ENCODE data around the gene OR9A2. TPM values are rescaled to one million over a fixed set of nuclear protein-coding genes. Genes with fewer than 3 reads are reported as not detected.

The OR9A2 gene
- total and polyA plus RNA-seq, 4 experiments from 2014 or later, result not detected

DNA sequence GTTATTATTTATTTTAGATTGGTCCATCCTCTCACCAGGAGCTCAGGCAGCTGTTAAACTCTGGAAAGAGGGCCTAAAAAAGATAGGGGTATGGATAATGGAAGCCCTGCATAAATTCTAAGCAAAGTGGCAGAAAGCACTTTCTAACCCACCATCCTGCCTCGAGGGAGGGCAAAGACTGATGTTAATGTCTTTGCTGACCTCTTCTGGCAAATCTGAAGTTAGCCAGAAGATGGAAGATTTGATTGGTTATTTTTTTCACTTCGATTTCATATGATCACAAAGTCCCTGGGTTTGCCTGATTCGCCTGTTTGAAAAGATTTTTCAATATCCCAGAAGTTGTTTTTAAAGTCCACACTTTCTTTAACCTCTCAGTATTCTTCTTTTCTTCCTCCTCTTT, 24.8 kb downstream of the OR9A2 start:
- POLR2A ChIA-PET (ENCODE audit: partially characterized antibody), result interaction anchor here (2.0 kb wide), 1 partner anchor 191 kb away, joined by 13 read pairs; no protein-coding TSS in a partner anchor
- CTCF ChIA-PET (ENCODE audit: partially characterized antibody), result interaction anchor here (0.7 to 14.1 kb wide), 26 partner anchors 9 to 1026 kb away, joined by 3 to 291 read pairs (median 6); partner anchors contain the start of genes EPHB6 and TAS2R40
- Mint-ChIP-seq H3K36me3 (peaks cover 0 to 2% of the 10 kb centered on the region in 2 donors), H3K27me3 (peaks cover 2 to 4% of the 10 kb centered on the region in 2 donors), H3K27ac (no peak overlapping the region), H3K9me3 (peaks cover 0 to 2% (median 0%) of the 10 kb centered on the region in 8 donors), H3K4me1 (peaks cover 5 to 11% (median 7%) of the 10 kb centered on the region in 4 donors), H3K4me3 (no peak overlapping the region)
- intact Hi-C loops (cut with micrococcal nuclease), result loop anchor here (2.0 to 5.0 kb wide), 3 partner anchors 485 to 1027 kb away; no protein-coding TSS in a partner anchor
- Histone ChIP-seq H3K4me3 (ENCODE audit: low read length in 2 of 2) (no peak overlapping the region), H3K27ac (ENCODE audit: low read depth, low read length) (no peak overlapping the region), H3K36me3 (ENCODE audit: insufficient read depth, low read length) (no peaks in the 10 kb centered on the region), H3K9me3 (ENCODE audit: control insufficient read depth in 1 of 2, low read length in 2 of 2) (no peaks in the 10 kb centered on the region), H3K27me3 (ENCODE audit: insufficient read depth, low read length) (no peaks in the 10 kb centered on the region), H3K4me1 (ENCODE audit: insufficient read depth, low read length) (peaks cover 8% of the 10 kb centered on the region)
- DNase-seq, result no peak

- H3K9me3 ChIP-seq (ENCODE audit: control insufficient read depth in 1 of 2, low read length in 2 of 2), result no peaks in the 10 kb centered on the region
- ChIA-PET CTCF (ENCODE audit: partially characterized antibody) (interaction anchor here (0.9 to 14.1 kb wide), 12 partner anchors 9 to 1025 kb away, joined by 3 to 291 read pairs (median 7); partner anchors contain the start of genes EPHB6 and TAS2R40), POLR2A (ENCODE audit: partially characterized antibody) (no interaction called here)
- H3K4me1 ChIP-seq (ENCODE audit: insufficient read depth, low read length), result peaks cover 8% of the 10 kb centered on the region
- H3K36me3 Mint-ChIP-seq, result peaks cover 0 to 2% of the 10 kb centered on the region in 2 donors
- no peak overlapping the region for H3K4me3 Mint-ChIP-seq
- no peak overlapping the region for H3K27ac ChIP-seq (ENCODE audit: low read depth, low read length)
- peaks cover 2 to 4% of the 10 kb centered on the region in 2 donors for H3K27me3 Mint-ChIP-seq
- no peak overlapping the region for H3K4me3 ChIP-seq (ENCODE audit: low read length in 2 of 2)
- no peak overlapping the region for H3K27ac Mint-ChIP-seq
- no peak for DNase-seq
- intact Hi-C loops (cut with micrococcal nuclease), result loop anchor here (5.0 kb wide), 1 partner anchor 483 kb away; no protein-coding TSS in a partner anchor
- peaks cover 5 to 11% (median 7%) of the 10 kb centered on the region in 4 donors for H3K4me1 Mint-ChIP-seq
- H3K27me3 ChIP-seq (ENCODE audit: insufficient read depth, low read length), result no peaks in the 10 kb centered on the region
- peaks cover 0 to 2% (median 0%) of the 10 kb centered on the region in 8 donors for H3K9me3 Mint-ChIP-seq
- no peaks in the 10 kb centered on the region for H3K36me3 ChIP-seq (ENCODE audit: insufficient read depth, low read length)
Measured at GRCh38 chr7:143000648-143001047, 26.3 kb downstream of the OR9A2 start.

- Mint-ChIP-seq H3K27ac (no peak overlapping the region), H3K27me3 (peaks cover 2 to 4% of the 10 kb centered on the region in 2 donors), H3K36me3 (peaks cover 0 to 2% of the 10 kb centered on the region in 2 donors), H3K9me3 (peaks cover 0 to 2% (median 0%) of the 10 kb centered on the region in 8 donors), H3K4me1 (peaks cover 5 to 11% (median 7%) of the 10 kb centered on the region in 4 donors), H3K4me3 (no peak overlapping the region)
- no peak for DNase-seq
- ChIA-PET POLR2A (ENCODE audit: partially characterized antibody) (interaction anchor here (1.2 kb wide), 1 partner anchor 148 kb away, joined by 3 read pairs; no protein-coding TSS in a partner anchor), CTCF (ENCODE audit: partially characterized antibody) (interaction anchor here (0.7 to 2.9 kb wide), 5 partner anchors 8 to 396 kb away, joined by 3 to 9 read pairs (median 4); no protein-coding TSS in a partner anchor)
- Histone ChIP-seq H3K27ac (ENCODE audit: low read depth, low read length) (no peak overlapping the region), H3K9me3 (ENCODE audit: control insufficient read depth in 1 of 2, low read length in 2 of 2) (no peaks in the 10 kb centered on the region), H3K36me3 (ENCODE audit: insufficient read depth, low read length) (no peaks in the 10 kb centered on the region), H3K4me1 (ENCODE audit: insufficient read depth, low read length) (peaks cover 8% of the 10 kb centered on the region), H3K4me3 (ENCODE audit: low read length in 2 of 2) (no peak overlapping the region), H3K27me3 (ENCODE audit: insufficient read depth, low read length) (no peaks in the 10 kb centered on the region)
- intact Hi-C loops (cut with micrococcal nuclease), result loop anchor here (5.0 kb wide), 1 partner anchor 482 kb away; no protein-coding TSS in a partner anchor
Measured at GRCh38 chr7:142999793-143000192, 27.1 kb downstream of the OR9A2 start.

- H3K4me3 ChIP-seq (ENCODE audit: low read length in 2 of 2), result no peak overlapping the region
- H3K27me3 Mint-ChIP-seq, result peaks cover 2 to 4% of the 10 kb centered on the region in 2 donors
- ChIA-PET POLR2A (ENCODE audit: partially characterized antibody) (interaction anchor here (1.2 kb wide), 1 partner anchor 147 kb away, joined by 3 read pairs; no protein-coding TSS in a partner anchor), CTCF (ENCODE audit: partially characterized antibody) (interaction anchor here (1.1 to 2.9 kb wide), 4 partner anchors 9 to 395 kb away, joined by 3 to 9 read pairs (median 5); no protein-coding TSS in a partner anchor)
- intact Hi-C loops (cut with micrococcal nuclease), result no loop called here
- H3K27ac Mint-ChIP-seq, result no peak overlapping the region
- H3K4me1 Mint-ChIP-seq, result peaks cover 5 to 11% (median 7%) of the 10 kb centered on the region in 4 donors
- no peak for DNase-seq
- no peaks in the 10 kb centered on the region for H3K9me3 ChIP-seq (ENCODE audit: control insufficient read depth in 1 of 2, low read length in 2 of 2)
- H3K36me3 Mint-ChIP-seq, result peaks cover 0 to 2% of the 10 kb centered on the region in 2 donors
- H3K9me3 Mint-ChIP-seq, result peaks cover 0 to 2% (median 0%) of the 10 kb centered on the region in 8 donors
- H3K27ac ChIP-seq (ENCODE audit: low read depth, low read length), result no peak overlapping the region
- no peaks in the 10 kb centered on the region for H3K27me3 ChIP-seq (ENCODE audit: insufficient read depth, low read length)
- no peaks in the 10 kb centered on the region for H3K36me3 ChIP-seq (ENCODE audit: insufficient read depth, low read length)
- H3K4me3 Mint-ChIP-seq, result no peak overlapping the region
- peaks cover 8% of the 10 kb centered on the region for H3K4me1 ChIP-seq (ENCODE audit: insufficient read depth, low read length)
Measured at GRCh38 chr7:142998966-142999365, 28.0 kb downstream of the OR9A2 start.

DNA sequence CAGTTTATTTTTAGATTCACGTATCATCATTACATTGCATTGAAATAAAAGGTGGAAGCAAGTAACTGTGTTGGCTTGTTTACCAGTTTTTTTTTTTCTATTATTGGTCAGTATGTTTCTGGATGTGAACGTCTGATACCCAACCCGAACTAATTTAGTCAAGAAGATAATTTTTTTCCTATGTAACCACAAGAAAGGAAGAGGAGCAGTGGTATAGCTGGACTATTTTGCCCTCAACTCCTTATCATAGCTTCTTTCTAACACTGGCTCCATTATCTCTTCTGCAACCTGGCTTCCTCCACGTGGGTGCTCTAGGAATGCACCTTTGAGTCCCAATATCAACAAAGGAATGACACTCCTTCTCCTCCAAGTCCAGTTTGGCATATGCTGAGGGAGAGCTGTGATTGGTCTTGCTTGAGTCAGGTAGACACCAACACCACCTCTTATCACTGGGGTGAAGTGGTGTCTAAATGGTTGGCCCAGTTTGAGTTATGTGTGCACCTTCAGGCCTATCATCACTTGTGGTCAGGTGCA, 29.4 kb downstream of the OR9A2 start:
- Mint-ChIP-seq H3K4me3 (no peak overlapping the region), H3K9me3 (peaks cover 0 to 2% (median 0%) of the 10 kb centered on the region in 8 donors), H3K27ac (no peak overlapping the region), H3K4me1 (peaks cover 0 to 2% (median 0%) of the 10 kb centered on the region in 4 donors), H3K27me3 (peaks cover 2% of the 10 kb centered on the region in 2 donors), H3K36me3 (no peaks in the 10 kb centered on the region)
- no peak for DNase-seq
- Histone ChIP-seq H3K4me3 (ENCODE audit: low read length in 2 of 2) (no peak overlapping the region), H3K36me3 (ENCODE audit: insufficient read depth, low read length) (no peaks in the 10 kb centered on the region), H3K27ac (ENCODE audit: low read depth, low read length) (no peak overlapping the region), H3K4me1 (ENCODE audit: insufficient read depth, low read length) (no peaks in the 10 kb centered on the region), H3K27me3 (ENCODE audit: insufficient read depth, low read length) (no peaks in the 10 kb centered on the region), H3K9me3 (ENCODE audit: control insufficient read depth in 1 of 2, low read length in 2 of 2) (no peaks in the 10 kb centered on the region)
- intact Hi-C loops (cut with micrococcal nuclease), result no loop called here
- POLR2A ChIA-PET (ENCODE audit: partially characterized antibody), result no interaction called here
- CTCF ChIA-PET (ENCODE audit: partially characterized antibody), result interaction anchor here (1.3 to 2.1 kb wide), 3 partner anchors 9 to 217 kb away, joined by 3 to 8 read pairs (median 6); no protein-coding TSS in a partner anchor

DNA sequence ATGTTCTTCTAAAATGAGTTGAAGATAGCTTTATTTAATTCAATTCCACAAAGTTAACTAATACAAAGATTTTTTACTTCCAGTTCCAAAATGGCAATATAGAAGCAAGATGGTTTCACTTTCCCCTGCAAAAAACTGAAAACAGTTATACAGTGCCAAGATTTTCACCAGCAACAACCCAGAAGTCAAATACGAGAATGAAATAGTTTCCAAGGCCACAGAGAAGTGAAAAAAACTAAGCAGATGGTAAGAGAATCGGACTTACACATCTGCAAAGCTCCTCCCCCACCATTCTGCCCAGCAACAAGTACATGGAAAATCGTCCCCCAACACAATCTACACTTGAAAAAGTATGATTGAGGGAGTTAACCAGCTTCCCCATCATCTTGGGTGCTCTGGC, 34.5 kb downstream of the OR9A2 start:
- no peak overlapping the region for H3K4me3 ChIP-seq (ENCODE audit: low read length in 2 of 2)
- no peaks in the 10 kb centered on the region for H3K9me3 Mint-ChIP-seq
- ChIA-PET POLR2A (ENCODE audit: partially characterized antibody) (no interaction called here), CTCF (ENCODE audit: partially characterized antibody) (interaction anchor here (1.2 to 3.7 kb wide), 4 partner anchors 10 to 223 kb away, joined by 3 to 17 read pairs (median 12); no protein-coding TSS in a partner anchor)
- no peaks in the 10 kb centered on the region for H3K4me1 ChIP-seq (ENCODE audit: insufficient read depth, low read length)
- no peaks in the 10 kb centered on the region for H3K9me3 ChIP-seq (ENCODE audit: control insufficient read depth in 1 of 2, low read length in 2 of 2)
- H3K27me3 ChIP-seq (ENCODE audit: insufficient read depth, low read length), result no peaks in the 10 kb centered on the region
- no peaks in the 10 kb centered on the region for H3K36me3 ChIP-seq (ENCODE audit: insufficient read depth, low read length)
- H3K27ac ChIP-seq (ENCODE audit: low read depth, low read length), result no peak overlapping the region
- intact Hi-C loops (cut with micrococcal nuclease), result no loop called here
- no peaks in the 10 kb centered on the region for H3K4me1 Mint-ChIP-seq
- DNase-seq, result no peak
- no peaks in the 10 kb centered on the region for H3K36me3 Mint-ChIP-seq
- H3K27ac Mint-ChIP-seq, result no peak overlapping the region
- peak overlapping the region in 2 of 8 donors; percentile 29 to 57 for H3K4me3 Mint-ChIP-seq
- peaks cover 8 to 18% of the 10 kb centered on the region in 2 donors for H3K27me3 Mint-ChIP-seq

DNA sequence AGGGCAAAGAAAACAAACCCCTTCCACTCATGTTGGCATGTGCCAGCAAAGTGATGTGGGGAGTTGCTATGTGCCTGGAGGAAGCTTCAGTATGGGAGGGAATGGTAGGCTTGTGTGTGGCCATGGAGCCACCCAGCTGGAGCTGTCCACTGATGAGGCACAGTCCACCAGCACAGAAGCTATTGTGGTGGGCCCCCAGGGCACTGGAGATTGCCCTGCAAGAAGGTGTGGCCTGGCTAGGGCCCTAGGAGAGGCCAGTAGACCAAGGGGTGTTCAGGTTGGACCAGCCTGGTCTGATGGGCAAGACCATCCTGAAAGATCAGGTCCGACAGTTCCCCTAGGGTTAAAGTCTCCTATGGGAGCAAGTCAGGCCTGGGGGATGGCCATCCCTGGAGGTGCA, 42.6 kb downstream of the OR9A2 start:
- Histone ChIP-seq H3K4me3 (ENCODE audit: low read length in 2 of 2) (no peak overlapping the region), H3K27ac (ENCODE audit: low read depth, low read length) (no peak overlapping the region), H3K27me3 (ENCODE audit: insufficient read depth, low read length) (peaks cover 5% of the 10 kb centered on the region), H3K9me3 (ENCODE audit: control insufficient read depth in 1 of 2, low read length in 2 of 2) (no peaks in the 10 kb centered on the region), H3K4me1 (ENCODE audit: insufficient read depth, low read length) (no peaks in the 10 kb centered on the region), H3K36me3 (ENCODE audit: insufficient read depth, low read length) (no peaks in the 10 kb centered on the region)
- Mint-ChIP-seq H3K36me3 (no peaks in the 10 kb centered on the region), H3K27me3 (peaks cover 16 to 18% of the 10 kb centered on the region in 2 donors), H3K9me3 (peaks cover 0 to 11% (median 6%) of the 10 kb centered on the region in 8 donors), H3K4me1 (no peaks in the 10 kb centered on the region), H3K27ac (no peak overlapping the region), H3K4me3 (no peak overlapping the region)
- DNase-seq, result no peak
- CTCF ChIA-PET (ENCODE audit: partially characterized antibody), result no interaction called here
- intact Hi-C loops (cut with micrococcal nuclease), result no loop called here
- POLR2A ChIA-PET (ENCODE audit: partially characterized antibody), result no interaction called here
